GM18907 (cell line): ENCODE data around the gene ACE.

ENCODE experiments used
- ATAC-seq: cut with Tn5 transposase; IDR thresholded peaks from one replicate; pipeline ENCODE4 v1.9.1; 2021; ENCODE audit warnings: mild to moderate bottlenecking, moderate library complexity; ENCODE audit not compliant: unreplicated experiment

ACE gene

GRCh38 chr17:63533433-63534077 lies 56.7 kb downstream of the ACE start:
- no peak for ATAC-seq

GRCh38 chr17:63534078-63534570 lies 57.3 kb downstream of the ACE start:
- ATAC-seq, result no peak

- no peak for ATAC-seq
These were observed 58.1 kb downstream of the ACE start for GRCh38 chr17:63534816-63535455.

- ATAC-seq, result no peak
These were observed 58.8 kb downstream of the ACE start for GRCh38 chr17:63535640-63536039.

- no peak for ATAC-seq
These were observed 60.1 kb downstream of the ACE start for GRCh38 chr17:63537001-63537400.

- ATAC-seq, result no peak
These were observed 61.3 kb downstream of the ACE start for GRCh38 chr17:63537991-63538692.

GRCh38 chr17:63538693-63539595 lies 62.1 kb downstream of the ACE start:
- no peak for ATAC-seq

GRCh38 chr17:63540590-63540989 lies 63.7 kb downstream of the ACE start:
- no peak for ATAC-seq

GRCh38 chr17:63542218-63542545 lies 65.3 kb downstream of the ACE start:
- ATAC-seq, result no peak

GRCh38 chr17:63542942-63543821 lies 66.3 kb downstream of the ACE start:
- ATAC-seq, result no peak

- ATAC-seq, result no peak
These were observed 67.1 kb downstream of the ACE start for GRCh38 chr17:63543822-63544420.

GRCh38 chr17:63544467-63545301 lies 67.8 kb downstream of the ACE start:
- no peak for ATAC-seq

- no peak for ATAC-seq
These were observed 69.6 kb downstream of the ACE start for GRCh38 chr17:63546308-63547082.

- ATAC-seq, result no peak
These were observed 70.2 kb downstream of the ACE start for GRCh38 chr17:63547083-63547523.
